CD4-positive, alpha-beta T cell treated with Interleukin-15 for 1 hour (primary cell): Measurements from ENCODE around the gene POMZP3.
"Not testable (repeated sequence)": the region's sequence is repeated elsewhere in the genome, so short reads cannot be mapped to it uniquely, and the experiment has no call there.

Source experiments
- DNase-seq: peaks from one replicate; pipeline ENCODE4 v3.0.0-alpha.2; 2020

POMZP3 gene

DNA sequence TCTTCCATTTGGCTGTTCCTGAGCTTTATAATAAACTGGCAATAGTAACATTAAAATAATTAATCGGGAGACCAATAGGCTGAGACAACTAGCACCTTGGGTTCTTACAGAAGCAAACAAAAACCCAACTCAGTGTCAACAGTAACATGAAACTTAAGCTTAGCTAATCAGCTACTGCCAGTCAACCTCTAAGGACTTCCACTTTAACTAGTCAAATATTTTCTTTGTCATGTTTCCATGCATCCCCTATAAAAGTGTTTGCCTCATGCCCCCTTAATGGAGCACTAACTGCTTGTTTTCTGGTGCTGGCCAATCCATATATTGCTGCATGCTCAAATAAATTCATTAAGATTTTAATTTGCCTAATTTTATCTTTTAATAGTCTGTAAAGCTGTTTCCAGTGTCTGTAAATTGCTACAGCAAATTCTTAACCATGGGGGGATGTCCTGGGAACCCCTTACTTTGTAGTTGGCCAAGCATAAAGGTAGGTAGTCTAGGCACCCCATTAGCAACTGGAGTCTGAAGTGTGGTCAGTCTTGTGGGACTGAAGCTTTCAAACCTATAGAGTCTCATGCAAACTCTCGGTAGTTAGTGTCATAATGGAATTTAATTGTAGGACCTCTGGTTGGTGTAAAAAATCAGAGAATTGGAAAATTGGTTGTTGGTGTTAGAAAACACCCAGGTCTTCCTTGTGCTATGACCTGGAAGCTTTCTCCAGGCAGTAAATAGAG lies 40.3 kb downstream of the POMZP3 start:
- not testable (repeated sequence) for DNase-seq

DNA sequence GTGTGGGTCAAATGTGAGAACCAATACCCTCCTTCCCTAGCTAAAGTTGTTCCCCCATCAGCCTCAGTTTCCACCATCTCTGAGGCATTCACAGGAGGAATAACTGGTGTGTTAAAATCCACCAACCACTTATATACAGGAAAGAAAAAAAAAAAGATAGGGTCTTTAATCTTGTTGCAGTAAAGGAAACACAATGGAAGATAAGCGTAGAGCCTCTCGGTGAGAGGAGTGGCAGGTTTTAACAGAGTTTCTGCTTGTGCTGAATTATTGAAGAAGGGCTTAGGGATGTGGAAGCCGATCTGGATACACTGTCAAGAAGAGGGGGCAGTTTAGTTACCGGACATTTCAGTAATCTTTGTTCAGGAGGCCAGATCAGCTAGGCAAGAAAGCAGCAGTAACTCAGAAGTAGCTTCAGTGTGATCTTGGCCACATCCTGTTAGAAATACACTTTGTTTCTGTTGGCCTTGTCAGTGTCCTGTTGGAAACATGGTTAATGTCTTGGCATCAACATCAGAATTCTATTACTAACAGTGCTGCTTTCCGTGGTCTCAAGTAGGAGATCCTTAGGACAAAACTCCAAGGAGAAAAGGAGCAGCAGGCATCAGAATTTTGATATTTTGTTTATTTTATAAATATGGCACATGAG lies 43.3 kb downstream of the POMZP3 start:
- DNase-seq = not testable (repeated sequence)

DNA sequence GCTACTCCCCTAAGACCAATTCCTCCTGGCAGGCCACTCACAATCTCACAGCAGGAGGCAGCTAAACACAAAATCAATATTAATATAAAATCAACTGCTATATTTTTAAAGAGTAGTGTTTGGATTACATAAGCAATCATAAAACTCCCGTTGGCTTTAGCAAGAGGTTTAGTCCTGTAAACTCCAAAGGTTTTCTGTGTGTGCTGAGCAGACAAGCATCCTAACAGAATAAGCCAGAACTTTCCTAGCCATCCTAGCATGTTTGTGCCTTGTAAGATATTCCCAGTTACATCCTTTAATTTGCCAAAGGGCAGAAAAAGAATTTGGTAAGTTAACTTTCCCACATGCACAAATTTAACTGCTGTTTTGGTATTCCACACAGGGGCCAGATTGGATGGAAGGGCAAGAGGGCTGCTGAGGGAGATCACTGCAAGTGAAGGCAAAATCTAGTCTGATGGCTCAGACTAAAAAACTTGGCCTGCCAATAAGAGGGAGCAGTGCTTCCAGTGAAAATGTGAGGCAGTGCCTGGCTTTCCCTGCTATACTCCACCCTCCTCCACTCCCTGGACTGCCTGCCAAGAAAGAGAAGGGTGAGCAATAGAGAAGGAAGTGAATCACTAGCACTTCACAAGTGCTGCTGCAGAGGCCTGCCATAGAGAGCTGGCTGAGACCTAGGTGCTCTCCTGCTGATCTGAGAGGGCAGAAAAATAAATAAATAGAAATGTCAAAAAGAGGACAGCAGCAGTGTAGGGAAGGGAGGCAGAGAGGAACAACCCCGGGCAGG lies 44.0 kb downstream of the POMZP3 start:
- DNase-seq = not testable (repeated sequence)

DNA sequence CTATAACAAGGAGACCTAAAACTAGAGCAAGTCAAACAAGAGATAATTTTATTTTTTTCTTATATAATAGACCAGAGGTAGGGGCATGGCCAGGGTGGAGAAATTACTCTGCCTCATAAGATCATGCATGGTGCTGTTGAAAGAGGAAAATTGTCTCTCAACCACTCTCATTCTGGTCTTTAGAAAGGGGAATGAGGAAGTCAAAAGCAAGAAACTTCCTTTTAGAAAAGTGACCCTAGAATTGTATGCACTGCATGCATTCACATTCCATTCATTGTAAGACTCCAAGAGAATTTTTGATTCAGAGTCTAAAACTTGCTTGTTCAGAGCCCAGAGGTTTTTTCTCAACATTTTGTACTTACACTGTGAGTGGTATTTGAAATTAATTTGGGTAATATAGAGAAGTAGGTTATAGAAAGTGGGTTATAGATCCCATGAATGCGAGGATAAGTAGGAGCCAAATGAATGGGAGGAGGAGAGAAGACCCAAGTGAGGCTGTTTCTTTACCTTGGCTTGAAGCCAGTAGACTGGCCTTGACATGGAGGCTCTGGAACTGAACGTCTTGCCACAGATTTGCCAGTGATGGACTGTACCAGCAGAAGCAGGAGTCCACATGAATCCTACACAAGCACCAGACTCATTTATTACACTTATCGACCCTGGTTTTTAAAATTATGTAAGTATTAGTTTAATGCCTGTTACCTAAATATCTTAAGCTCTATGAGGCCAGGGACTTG lies 51.0 kb downstream of the POMZP3 start:
- DNase-seq = not testable (repeated sequence)

DNA sequence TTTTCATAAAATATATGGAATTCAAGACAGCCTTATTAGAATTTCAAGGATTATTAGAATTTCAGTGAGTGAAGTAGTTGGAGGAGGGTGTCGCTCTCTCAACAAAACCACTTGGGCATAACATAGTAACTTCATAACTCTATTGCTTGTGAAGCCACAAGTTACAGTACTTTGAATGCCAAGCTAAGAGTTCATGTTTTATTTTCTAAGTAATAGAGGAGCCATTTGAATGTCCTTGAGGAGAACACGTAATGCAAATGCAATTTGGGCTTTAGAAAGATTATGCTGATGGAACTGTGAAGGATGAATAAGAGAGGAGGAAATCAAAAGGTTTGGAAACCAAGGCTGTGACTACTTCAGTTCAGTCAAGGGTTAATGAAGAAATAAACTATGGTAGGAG lies 51.6 kb downstream of the POMZP3 start:
- DNase-seq = not testable (repeated sequence)

GRCh38 chr7:76572296-76572695 lies 54.8 kb downstream of the POMZP3 start:
- DNase-seq = not testable (repeated sequence)

DNA sequence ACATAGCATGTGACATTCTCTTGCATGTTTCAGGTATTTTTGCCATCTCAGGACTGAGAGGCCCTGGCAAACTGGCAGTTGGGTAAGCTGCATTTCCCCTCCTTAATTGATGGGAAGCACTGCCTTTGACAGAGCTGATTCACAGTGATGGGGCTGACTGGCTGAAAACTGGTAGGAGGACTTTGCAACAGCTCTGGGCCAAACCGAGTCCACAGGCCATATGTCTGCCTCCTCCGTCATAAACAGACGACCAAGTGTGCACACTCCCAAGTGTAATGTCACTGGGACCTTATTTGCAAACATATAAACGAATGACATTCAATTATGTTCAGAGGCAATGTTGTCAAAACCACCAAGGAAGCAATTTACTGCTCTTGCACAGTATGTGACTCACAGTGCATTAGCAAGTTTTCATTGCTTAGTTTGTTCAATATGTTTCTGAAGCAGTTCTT lies 56.7 kb downstream of the POMZP3 start:
- not testable (repeated sequence) for DNase-seq

GRCh38 chr7:76568742-76569141 lies 58.3 kb downstream of the POMZP3 start:
- not testable (repeated sequence) for DNase-seq

GRCh38 chr7:76567753-76568152 lies 59.3 kb downstream of the POMZP3 start:
- not testable (repeated sequence) for DNase-seq

DNA sequence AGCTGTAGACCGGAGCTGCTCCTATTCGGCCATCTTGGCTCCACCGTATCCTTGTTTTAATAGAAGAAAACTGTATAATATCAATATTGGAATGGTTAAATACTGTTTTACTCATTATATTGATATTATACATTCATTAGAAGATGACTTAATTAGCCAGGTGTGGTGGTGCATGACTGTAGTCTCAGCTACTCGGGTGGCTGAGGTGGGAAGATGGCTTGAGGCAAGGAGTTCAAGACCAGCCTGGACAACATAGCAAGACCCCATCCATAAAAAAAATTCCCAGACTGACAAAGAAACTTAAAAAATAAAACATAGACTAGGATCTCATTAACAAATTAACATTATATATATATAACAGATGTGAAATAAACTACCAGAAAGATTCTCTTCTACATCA lies 59.8 kb downstream of the POMZP3 start:
- not testable (repeated sequence) for DNase-seq

DNA sequence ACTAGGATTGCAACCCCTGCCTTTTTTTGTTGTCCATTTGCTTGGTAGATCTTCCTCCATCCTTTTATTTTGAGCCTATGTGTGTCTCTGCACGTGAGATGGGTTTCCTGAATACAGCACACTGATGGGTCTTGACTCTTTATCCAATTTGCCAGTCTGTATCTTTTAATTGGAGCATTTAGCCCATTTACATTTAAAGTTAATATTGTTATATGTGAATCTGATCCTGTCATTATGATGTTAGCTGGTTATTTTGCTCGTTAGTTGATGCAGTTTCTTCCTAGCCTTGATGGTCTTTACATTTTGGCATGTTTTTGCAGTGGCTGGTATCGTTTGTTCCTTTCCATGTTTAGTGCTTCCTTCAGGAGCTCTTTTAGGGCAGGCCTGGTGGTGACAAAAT lies 62.1 kb downstream of the POMZP3 start:
- DNase-seq = not testable (repeated sequence)

- not testable (repeated sequence) for DNase-seq
Measured at GRCh38 chr7:76561342-76561741, 65.7 kb downstream of the POMZP3 start.

GRCh38 chr7:76560157-76560556 lies 66.9 kb downstream of the POMZP3 start:
- not testable (repeated sequence) for DNase-seq
